NCI-H526 (cell line): ENCODE data around the gene PTPRB.

Source experiments
- DNase-seq, 2 experiments: peaks; one replicate each; lab custom pipeline; 2025; lab: John Stamatoyannopoulos, UW

The PTPRB gene

DNA sequence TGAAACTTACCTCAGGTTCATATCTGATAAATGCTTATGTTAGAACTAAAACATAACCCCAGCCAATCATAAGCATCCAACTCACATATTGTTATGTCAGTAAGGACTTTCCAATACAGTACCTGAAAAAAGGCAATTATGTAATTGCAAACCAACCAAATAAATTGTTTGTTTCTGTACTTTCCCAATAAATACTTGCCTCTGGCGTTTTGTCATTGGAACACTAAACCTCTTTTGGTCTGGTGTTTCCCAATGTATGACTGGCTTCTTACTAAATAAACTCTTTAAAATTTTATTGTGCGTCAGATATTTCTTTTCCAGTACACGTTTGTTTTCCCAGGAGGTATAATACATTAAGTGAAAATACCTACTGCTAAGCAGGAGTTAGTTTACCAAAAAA is 6.7 kb upstream of the PTPRB start:
- DNase-seq: no peak

DNA sequence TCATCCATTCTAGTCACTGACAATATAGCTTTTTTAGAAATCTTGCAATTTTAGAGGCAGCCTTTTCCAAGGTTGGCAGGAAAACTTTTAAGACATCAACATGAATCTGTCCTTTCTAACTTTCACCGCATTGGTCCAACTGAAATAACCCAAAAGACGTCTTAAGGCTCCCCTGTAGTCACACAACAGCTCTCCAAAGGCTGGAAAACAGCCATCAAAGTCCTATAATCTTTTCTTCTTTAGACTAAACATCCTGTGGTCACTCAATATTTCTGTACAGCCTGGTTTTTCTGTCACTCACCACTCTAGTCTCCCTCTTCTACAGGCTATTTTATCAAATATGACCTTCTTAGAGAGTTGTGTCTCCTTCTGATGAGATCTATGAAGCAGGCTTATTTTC is 4.5 kb upstream of the PTPRB start:
- DNase-seq: no peak

DNA sequence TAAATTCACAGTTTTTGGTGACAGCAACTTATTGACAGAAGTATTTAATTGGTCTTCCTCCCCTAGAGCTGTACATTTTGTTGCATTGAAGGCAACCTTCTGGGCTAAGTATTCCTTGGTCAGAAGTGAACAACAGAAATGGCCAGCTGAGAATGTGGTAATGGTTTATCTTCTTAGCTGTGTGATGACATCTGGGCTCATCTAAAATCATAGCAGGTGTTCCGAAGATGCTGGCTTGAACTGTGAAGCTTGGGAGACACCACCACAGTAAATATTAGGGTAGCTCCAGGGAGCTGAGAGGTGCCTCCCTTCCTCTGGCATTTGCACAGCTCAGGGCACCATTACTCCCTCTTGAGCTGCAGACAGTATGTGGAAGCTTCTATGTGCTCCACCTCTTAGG is 3.7 kb upstream of the PTPRB start:
- no peak for DNase-seq

DNA sequence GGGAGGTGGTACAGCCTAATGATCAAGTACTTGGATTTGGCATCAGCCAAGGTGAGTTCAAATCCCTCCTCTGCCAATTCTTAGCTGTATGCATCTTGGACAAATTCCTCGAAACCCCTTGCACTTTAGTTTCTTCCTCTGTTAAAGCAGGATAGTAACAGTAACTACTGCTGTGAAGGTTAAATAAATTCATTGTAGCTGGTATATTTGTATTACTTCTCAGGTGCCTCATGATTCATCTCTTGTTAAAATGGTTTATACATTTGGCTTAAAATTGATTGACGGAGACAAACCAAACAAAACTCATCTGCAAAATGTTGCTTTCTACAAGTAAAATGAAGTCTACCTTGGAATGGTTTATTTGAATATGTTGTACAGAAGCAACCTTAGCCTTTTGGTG is 2.3 kb upstream of the PTPRB start:
- DNase-seq: no peak

DNA sequence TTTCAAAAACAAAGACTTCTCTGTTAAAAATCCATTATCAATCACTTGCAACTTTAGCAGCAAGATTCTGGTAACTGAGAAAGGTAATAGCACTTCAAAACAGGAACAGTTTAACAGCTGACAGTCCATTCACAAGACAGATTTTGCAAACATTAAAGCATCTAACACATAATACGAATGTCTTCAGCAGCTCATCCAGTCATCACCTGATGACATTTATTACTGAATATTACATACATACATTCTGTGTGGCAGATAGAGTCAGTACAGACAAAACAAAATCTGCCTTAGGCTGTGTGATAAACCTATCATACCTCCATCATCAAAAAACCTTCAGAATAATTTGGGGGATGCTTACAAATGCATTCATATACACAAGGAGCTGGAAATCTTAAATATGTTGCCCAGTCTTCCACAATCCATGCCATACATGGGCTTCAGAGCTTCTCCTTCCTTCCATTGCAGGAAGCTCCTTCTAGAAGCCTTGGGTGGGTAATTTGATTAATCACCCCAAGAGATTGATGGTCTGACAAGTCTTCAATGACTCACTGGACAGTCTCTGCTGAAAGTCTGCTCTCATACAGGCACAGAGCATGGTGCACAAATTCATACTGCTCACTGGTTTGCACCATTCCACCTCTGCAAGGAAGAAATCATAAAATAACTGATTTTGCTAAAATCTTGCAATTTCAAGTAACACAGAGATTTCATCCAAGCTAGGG is 1.6 kb upstream of the PTPRB start:
- no peak for DNase-seq

DNA sequence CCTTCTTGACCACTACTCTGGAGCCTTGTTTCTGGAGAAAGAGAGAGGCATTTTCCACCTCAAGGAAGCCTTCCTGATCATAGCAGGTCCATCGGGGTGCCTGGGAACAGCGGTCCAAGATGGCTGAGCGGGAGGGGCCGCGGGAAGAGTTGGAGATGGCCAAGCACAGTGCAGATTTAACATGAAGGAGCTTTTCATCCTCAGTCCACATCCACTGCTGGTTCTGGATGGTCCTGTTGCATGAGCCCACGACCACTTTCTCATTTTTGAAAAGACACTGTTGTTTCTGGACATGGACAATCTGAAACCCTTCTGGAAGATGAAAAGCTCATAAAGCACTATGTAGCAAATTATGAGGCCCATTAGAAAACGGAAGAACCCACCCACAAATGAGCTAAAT is 1.5 kb downstream of the PTPRB start:
- no peak for DNase-seq

DNA sequence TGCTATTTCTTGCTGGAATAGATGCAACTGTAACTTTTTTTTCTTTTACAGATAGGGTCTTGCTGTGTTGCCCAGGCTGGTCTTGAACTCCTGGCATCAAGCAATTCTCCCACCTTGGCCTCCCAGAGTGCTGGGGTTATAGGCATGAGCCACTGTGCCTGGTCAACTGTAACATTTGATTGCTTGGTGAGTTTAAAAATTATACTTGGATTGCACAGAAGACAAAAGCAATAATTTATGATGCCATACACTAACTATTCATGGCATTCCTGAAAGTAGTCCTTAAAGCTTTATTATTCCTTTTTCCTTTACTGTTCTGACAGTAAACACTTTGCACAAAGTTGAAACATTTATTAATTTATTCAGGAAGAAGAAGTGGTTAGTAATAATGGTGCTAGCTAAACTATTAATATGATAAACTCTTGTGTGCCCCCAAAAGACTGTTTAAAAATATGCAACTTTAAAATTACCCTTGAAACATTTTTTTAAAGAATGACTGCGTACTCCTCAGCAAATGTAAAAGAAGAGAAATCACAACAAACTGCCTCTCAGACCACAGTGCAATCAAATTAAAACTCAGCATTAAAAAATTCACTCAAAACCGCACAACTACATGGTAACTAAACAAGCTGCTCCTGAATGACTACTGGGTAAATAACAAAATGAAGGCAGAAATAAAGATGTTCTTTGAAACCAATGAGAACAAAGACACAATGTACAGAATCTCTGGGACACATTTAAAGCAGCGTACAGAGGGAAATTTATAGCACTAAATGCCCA is 8.3 kb downstream of the PTPRB start:
- DNase-seq: no peak

DNA sequence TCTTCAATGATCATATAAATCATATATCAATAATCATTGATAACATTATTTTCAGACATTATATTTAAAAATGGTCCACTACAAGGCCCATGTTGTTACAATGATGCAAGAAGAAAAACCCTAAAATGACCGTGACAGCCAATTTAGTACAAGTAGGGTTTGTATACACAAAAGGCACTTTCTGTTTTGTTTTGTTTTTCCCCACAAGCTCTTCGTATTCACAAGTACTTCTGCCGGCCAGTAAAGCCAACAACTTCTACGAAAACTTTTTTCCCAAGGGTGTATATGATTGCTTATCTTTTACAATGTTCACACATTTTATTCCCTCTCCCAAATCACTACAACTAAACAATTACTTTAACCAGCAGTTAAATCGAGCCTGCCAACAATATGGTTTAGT is 9.6 kb downstream of the PTPRB start:
- DNase-seq: no peak

DNA sequence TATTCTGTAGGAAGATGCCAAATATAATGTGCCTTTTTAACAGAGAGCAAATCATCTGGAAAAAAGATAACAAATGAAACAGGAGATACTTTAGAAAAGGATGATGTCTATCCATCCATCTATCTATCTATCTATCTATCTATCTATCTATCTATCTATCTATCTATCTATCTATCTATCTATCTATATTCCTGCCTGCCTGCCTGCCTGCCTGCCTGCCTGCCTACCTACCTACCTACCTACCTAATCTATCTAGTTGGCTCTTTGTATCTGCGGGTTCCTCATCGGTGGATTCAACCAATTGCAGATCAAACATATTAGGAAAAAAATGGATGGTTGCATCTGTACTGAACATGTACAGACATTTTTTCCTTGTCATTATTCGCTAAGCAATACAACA is 11.0 kb downstream of the PTPRB start:
- DNase-seq: no peak

DNA sequence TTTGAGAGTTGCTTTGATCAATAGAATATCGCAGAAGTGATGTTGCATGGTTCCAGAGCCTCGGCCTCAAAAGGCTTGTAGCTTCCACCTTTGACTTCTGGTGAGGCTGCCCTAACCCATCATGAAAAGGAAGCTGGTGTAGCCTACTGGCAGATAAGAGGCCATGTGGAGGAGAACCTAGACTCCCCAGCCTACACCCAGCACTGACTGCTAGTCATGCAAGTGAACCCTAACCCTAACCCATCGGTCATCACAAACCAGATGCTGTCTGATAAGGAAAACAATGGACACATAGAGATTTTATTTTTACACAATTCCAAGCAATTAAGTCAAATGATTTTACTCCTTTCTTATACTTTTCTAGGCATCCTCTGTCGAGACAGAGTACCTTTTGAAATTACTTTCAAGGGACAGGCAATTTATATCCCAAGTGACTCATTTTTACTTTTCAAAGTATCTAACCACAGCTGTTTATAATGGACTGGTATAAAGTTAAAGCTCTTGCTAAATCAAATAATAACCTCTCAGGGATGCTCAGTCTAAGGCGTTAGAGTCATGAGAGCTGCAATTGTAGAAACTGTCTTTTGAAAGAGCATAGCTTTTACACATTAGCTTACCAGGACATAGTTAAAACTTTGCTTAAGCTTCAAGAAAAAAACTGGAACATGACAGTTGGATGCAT is 17.6 kb downstream of the PTPRB start:
- DNase-seq: no peak

DNA sequence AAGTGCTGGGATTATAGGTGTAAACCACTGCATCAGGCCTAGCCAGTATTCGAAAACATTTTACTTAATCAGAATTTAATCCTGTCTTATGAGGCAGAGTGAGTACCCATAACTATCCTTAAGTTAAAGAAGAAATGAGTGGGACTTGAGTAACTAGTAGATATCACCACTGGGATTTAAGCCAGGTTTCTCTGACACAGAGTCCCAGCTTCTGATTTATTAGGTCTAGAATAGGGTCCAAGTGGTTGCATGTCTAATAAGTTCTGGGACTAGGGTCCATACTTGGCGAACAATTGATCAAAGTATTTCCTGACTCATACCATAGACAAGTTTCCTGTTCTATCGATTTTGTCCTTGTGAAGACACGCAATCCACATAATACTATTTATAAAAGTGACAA is 18.9 kb downstream of the PTPRB start:
- no peak for DNase-seq

DNA sequence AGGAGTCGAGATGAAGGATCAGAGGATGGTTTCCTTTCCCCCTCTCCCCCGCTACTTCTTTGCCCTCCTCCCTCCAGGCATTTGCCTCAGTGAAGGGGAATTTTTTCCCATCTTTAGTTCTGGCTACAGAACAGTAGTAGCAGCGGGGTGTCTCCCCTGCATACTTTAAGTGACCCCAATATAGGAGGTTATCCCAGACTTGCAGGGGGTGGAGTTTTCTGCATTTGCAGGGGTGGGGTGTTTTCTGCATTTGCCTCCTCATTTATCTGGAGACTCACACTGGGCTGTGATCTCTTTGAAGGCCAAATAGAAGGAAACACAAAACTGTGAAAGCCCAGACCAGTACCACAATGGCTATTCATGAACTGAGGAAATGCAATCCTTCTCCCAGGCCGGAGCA is 19.8 kb downstream of the PTPRB start:
- DNase-seq: no peak

DNA sequence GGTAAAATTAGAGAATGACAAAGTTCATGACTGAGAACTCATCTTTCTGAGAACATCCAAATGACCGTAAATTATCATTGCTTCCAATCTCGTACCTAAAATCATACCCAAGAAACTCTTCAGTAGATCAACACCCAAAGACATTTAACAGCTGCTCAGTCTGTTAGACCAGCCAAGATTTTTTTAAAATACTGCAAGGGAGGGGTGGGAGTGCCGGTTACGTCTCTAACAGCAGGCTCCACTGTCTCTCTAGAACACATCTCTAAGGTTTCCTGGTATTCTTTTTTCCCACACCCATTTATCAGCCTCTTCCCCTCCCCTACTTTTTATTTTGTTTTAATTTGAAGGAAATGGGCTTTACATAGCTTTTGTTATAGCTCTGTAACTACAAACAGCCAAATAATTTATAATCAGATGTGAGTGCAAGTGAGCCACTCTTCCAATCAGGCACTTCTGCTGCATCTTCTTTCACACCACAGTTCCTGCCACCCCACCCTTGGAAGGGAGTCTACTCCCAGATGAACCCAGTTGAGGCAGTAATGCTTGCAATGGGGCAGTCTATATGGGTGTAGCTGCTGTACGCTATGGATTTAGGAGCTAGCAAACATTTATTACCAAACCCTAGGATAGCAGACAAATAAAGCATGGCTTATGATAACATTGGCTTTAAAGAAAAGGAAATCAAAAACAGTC is 21.9 kb downstream of the PTPRB start:
- no peak for DNase-seq

DNA sequence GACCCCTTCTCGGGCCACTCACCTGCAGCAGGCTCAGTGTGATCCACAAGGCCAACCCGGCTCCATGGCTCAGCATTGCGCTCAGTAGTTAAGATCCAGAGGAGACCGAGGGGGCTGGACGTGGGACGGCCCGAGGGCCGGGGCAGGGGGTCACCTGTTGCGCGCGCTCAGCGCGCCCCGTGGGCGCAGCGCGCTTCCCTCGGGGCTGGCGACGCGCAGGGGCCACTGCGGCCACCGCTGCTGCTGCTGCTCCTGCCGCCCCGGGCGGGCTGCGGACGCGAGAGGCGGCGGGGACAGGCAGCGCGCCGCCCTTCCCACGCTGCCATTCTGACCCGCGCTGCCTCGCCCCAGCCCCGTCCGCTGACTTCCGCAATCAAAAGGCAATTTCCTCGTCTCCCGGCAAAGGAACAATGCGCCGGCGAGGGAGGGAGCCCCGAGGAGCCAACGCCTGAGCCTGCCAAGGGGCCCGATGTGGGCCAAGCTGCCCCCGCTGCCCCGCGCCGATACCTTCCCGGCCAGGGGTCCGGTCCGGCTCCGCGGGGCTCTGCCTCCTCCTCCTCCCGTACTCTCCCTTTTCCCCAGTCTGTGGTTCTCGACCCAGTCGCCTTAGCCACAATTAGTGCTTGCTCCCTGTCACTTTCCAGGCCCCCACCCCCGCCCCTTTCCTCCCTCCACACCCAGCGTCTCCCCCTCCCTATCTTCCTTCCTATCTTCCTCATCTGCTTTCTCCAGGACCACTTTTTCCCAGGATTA is 27.3 kb downstream of the PTPRB start:
- peak in 1 of 2 experiments; percentile 72 for DNase-seq

DNA sequence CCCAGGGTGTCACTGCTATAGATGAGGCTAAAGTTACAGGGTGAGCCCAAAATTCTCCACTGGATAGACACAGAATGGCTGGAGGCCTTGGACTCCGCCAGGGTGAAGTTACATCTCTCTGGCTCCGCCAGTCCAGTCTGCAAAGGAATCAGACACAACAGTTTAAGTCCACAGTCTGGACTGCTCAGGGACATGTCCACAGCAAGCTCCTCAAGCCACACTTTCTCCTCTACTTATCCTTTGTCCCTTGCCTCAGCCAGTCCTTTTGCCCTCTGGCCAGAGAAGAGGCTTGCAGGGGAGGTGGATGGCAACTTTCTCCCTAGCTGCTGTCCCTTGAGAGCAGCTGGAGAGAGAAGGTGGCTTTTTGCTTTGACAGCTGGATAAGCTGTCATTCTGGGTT is 28.0 kb downstream of the PTPRB start:
- DNase-seq: peak in 1 of 2 experiments; percentile 32

DNA sequence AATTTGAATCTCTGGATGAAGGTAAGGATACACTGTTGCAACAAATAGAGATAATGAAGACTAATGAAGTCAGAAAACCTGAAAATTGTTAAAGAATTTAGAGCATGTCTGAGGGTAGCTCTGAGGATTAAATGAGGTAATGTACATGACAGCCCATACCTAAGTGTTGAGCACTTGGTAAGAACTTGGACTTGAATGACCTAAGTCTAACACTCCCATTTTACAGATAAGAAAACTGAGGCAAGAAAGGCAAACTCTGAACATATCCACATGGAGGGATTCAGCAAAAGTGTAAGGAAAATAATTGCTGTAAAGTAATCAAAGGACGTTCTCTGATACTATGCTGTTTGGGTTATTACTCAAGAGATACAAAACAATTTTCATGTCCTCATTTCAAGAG is 29.0 kb downstream of the PTPRB start:
- no peak for DNase-seq

DNA sequence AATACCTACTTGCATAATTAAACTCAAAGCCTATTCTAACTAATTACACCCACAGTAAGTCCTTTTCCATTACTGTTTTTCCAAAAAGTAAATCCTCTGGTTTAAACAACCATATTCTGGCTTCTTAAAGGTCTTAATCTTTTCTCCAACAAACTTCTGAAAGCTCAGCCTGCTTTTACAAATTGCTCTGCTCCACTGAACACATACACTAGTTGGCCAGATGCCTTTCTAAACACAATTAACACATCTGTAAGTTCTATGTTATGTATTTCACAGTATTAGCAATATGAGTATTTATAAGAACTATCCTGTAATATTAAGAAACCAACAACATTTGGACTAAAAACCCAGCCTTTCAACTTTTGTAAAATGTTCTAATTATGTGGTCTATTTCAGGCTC is 30.1 kb downstream of the PTPRB start:
- DNase-seq: no peak

DNA sequence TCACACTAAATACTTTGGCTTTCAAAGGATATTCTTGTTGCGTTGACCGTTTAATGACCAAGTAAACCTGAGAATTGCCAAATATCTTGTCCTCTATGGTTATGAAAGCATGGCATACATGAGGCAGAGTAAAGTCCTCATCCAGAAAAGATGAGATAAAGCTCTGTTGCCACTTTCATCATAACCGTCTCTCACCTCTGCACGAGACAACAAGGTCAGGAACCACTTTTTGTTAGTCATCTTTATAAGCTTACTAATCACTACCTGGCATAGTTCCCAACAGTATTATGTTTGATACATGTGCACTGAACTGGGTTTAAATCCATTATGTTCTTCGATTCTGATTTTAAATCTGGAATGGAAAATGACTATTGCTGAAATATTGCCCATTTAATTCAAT is 31.3 kb downstream of the PTPRB start:
- DNase-seq: no peak

DNA sequence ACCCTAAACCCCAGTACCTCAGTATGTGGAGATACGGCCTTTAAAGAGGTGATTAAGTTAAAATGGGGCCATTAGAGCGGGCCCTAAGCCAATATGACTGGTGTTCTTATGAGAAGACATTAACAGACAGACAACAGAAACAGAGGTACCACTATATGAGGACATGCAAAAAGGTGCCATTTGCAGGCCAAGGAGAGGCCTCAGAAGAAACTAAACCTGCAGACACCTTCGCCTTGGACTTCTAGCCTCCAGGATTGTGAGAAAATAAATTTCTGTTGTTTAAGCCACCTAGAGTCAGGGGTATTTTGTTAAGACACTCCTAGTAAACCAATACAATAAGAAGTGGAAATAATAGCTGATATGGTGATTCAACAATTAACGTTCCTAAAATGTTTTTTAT is 32.6 kb downstream of the PTPRB start:
- DNase-seq: no peak

DNA sequence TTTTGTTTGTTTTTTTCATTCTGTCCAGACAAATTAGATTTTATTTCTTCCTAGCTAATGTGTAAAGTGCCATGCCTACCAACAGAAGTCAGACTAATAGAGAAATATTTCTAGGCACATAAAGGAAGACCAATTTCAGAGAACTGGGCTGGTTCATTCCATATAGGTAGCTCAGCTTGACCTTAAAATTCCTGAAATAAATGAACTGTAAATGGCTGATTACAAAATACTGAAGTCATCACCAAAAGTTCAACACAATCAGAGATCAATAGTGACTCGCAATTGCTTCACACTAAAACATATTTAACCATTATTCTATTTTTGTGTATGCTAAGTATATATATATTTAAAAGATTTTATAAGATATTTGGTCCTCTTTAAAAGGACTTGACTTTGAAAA is 34.2 kb downstream of the PTPRB start:
- no peak for DNase-seq

DNA sequence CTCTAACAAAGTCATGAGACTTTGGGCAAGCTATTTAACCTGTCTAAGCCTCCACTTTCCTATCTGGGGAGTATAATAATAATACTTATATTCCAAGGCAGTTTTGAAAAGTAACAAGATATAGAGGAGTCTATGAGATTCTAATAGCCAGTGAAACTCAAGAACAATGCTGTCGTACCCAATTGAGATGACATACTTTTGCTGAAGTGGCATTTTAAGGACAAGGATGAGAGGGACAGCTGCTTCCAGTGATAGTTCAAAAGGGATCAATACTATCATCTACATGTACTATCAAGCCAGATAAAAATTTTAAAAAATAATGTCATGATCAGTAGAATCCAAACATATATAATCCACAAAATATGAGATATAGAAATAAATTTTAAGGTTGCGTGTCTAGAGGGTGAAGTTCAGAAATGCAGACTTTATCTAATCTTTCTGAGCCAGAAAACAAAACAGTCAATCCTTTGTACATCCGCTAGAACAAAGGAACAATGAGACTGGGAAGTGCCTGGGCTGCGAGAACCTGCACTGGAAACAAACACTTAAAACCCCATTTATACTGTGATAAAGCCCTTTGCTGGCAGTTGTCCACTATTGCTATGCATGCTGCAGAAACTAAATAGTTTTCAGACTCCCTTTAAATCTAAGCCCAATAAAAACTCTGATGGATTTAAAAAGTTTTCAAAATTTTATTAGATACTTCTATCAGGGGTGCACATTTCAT is 38.6 kb downstream of the PTPRB start:
- no peak for DNase-seq
